Fibroblast of lung (primary cell): ENCODE results near the gene MB21D2.

Source experiments
- EZH2 ChIP-seq: IDR thresholded peaks from 2 replicates; pipeline ENCODE4 v1.5.1; 2012; ENCODE audit warnings: low read length, control low read depth, mild to moderate bottlenecking; ENCODE audit errors: missing control alignments
- TF ChIP-seq, protein P1 (sequence below), 2 donors: IDR thresholded peaks in 1 of 2; conservative IDR thresholded peaks in 1 of 2; 1 replicate in 1 of 2; 2 replicates in 1 of 2; pipeline ENCODE4 v1.5.1; 2011 to 2012; ENCODE audit warnings: low read length in 2 of 2, control low read depth in 1 of 2, inconsistent platforms in 1 of 2, low read depth in 1 of 2, mild to moderate bottlenecking in 1 of 2

DNA sequence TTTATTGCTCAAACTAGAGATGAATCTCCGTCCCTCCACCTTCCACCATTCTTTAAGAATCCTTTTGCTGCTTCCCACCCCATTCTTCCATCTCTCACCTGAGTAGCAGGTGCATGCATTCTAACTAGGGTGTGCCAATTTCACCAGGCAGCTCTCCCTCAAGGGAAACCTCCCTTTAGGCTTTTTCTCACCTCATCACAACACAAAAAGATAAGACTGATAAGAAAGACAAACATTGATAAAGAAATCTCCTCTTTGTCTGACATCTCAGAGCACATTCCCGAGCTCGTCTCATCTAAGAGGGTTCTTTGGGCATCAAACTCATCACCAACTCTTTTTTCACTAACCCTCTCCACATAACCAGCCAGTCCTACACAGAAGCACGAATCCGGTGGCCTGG, 23.0 kb downstream of the MB21D2 start:
- TF ChIP-seq, protein P1, sequence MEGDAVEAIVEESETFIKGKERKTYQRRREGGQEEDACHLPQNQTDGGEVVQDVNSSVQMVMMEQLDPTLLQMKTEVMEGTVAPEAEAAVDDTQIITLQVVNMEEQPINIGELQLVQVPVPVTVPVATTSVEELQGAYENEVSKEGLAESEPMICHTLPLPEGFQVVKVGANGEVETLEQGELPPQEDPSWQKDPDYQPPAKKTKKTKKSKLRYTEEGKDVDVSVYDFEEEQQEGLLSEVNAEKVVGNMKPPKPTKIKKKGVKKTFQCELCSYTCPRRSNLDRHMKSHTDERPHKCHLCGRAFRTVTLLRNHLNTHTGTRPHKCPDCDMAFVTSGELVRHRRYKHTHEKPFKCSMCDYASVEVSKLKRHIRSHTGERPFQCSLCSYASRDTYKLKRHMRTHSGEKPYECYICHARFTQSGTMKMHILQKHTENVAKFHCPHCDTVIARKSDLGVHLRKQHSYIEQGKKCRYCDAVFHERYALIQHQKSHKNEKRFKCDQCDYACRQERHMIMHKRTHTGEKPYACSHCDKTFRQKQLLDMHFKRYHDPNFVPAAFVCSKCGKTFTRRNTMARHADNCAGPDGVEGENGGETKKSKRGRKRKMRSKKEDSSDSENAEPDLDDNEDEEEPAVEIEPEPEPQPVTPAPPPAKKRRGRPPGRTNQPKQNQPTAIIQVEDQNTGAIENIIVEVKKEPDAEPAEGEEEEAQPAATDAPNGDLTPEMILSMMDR (conservative IDR thresholded peaks at IDR 0.05 in 1 of 2, IDR thresholded peaks at IDR 0.05 in 1 of 2; ENCODE audit: low read depth in 1 of 2, low read length in 2 of 2), result no peak
- no peak for TF ChIP-seq EZH2
